Vagina (tissue), 2 donors: Measurements from ENCODE around the gene ARHGEF11. TPM values are rescaled to one million over a fixed set of nuclear protein-coding genes. Genes with fewer than 3 reads are reported as not detected.

Experiments used
- DNase-seq, 2 donors: peaks; one replicate each; pipeline ENCODE4 v3.0.0-alpha.2; 2017; ENCODE audit errors: extremely low spot score in 2 of 2
- H3K27ac ChIP-seq: fragments of 200-600 bp; sonication (generic); one replicate; pipeline ENCODE4 v1.5.1; 2019
- H3K27me3 ChIP-seq: fragments of 200-600 bp; sonication (generic); one replicate; pipeline ENCODE4 v1.5.1; 2019
- H3K36me3 ChIP-seq, 2 donors: fragments of 200-600 bp; sonication (generic); one replicate each; pipeline ENCODE4 v1.5.1; 2017 to 2019
- H3K4me1 ChIP-seq: fragments of 200-600 bp; sonication (generic); one replicate; pipeline ENCODE4 v1.5.1; 2019
- H3K4me3 ChIP-seq, 2 donors: fragments of 200-600 bp; sonication (generic); 1 replicate in 1 of 2; 2 replicates in 1 of 2; pipeline ENCODE4 v1.5.1; 2016 to 2019
- H3K9me3 ChIP-seq: fragments of 200-600 bp; sonication (generic); one replicate; pipeline ENCODE4 v1.5.1; 2019
- CTCF ChIP-seq, 3 experiments: fragments of 450-650 bp in 2 of 3; fragments of 200-600 bp in 1 of 3; sonication (generic) in 1 of 3; IDR thresholded peaks; one replicate each; pipeline ENCODE4 v1.5.1; 2017 to 2019; ENCODE audit warnings: antibody characterized with exemption in 3 of 3, mild to moderate bottlenecking in 2 of 3, moderate library complexity in 2 of 3
- POLR2A ChIP-seq, 2 donors: fragments of 450-650 bp; IDR thresholded peaks; one replicate each; pipeline ENCODE4 v1.6.1; 2017; ENCODE audit warnings: antibody characterized with exemption in 2 of 2, mild to moderate bottlenecking in 2 of 2, moderate library complexity in 2 of 2
- POLR2AphosphoS5 ChIP-seq, 2 donors: sonication (generic); formaldehyde crosslinking; IDR thresholded peaks; one replicate each; pipeline ENCODE4 v1.9.0; 2017; ENCODE audit warnings: antibody characterized with exemption in 2 of 2, mild to moderate bottlenecking in 2 of 2, low read depth in 1 of 2; ENCODE audit not compliant: insufficient read depth in 1 of 2
- intact Hi-C: fragments of 100-400 bp; cut with DNase I; formaldehyde crosslinking; loops from one replicate; pipeline ENCODE4 v1.15.1; 2023
- total RNA-seq: library from RNA; depleted of rRNA; stranded (reverse); fragments of >200 nt; gene quantifications from one replicate; pipeline ENCODE4 v1.2.3, GENCODE V29; 2016

ARHGEF11 gene
- total RNA-seq, 1 donor from 2014 or later = 29.2 TPM

- TF ChIP-seq POLR2A (IDR thresholded peaks at IDR 0.05) = no peak
- TF ChIP-seq POLR2AphosphoS5 (IDR thresholded peaks at IDR 0.05; ENCODE audit: insufficient read depth in 1 of 2, low read depth in 1 of 2) = no peak
- no peak for TF ChIP-seq CTCF (IDR thresholded peaks at IDR 0.05)
- Histone ChIP-seq H3K27ac (peak overlapping the region; percentile 89), H3K4me1 (peaks cover 59% of the 10 kb centered on the region), H3K4me3 (no peak overlapping the region), H3K36me3 (no peaks in the 10 kb centered on the region), H3K27me3 (no peaks in the 10 kb centered on the region), H3K9me3 (no peaks in the 10 kb centered on the region)
- no peak for DNase-seq
- intact Hi-C loops = no loop called here
These were observed 149.0 kb downstream of the ARHGEF11 start for GRCh38 chr1:156896490-156897033.

GRCh38 chr1:156895927-156896326 lies 149.6 kb downstream of the ARHGEF11 start:
- Histone ChIP-seq H3K36me3 (no peaks in the 10 kb centered on the region), H3K27ac (peak overlapping the region; percentile 89), H3K4me1 (peaks cover 55% of the 10 kb centered on the region), H3K4me3 (no peak overlapping the region), H3K9me3 (no peaks in the 10 kb centered on the region), H3K27me3 (no peaks in the 10 kb centered on the region)
- TF ChIP-seq POLR2A (IDR thresholded peaks at IDR 0.05) (no peak), CTCF (IDR thresholded peaks at IDR 0.05) (no peak), POLR2AphosphoS5 (IDR thresholded peaks at IDR 0.05; ENCODE audit: insufficient read depth in 1 of 2, low read depth in 1 of 2) (no peak)
- intact Hi-C loops = no loop called here
- no peak for DNase-seq

- Histone ChIP-seq H3K27ac (peak overlapping the region; percentile 89), H3K9me3 (no peaks in the 10 kb centered on the region), H3K36me3 (no peaks in the 10 kb centered on the region), H3K4me1 (peaks cover 50% of the 10 kb centered on the region), H3K27me3 (no peaks in the 10 kb centered on the region), H3K4me3 (peak overlapping the region in 1 of 2 donors; percentile 44)
- DNase-seq = no peak
- TF ChIP-seq POLR2AphosphoS5 (IDR thresholded peaks at IDR 0.05; ENCODE audit: insufficient read depth in 1 of 2, low read depth in 1 of 2) (no peak), POLR2A (IDR thresholded peaks at IDR 0.05) (no peak), CTCF (IDR thresholded peaks at IDR 0.05) (no peak)
- intact Hi-C loops = no loop called here
These were observed 150.1 kb downstream of the ARHGEF11 start for GRCh38 chr1:156895455-156895812.

GRCh38 chr1:156894711-156895454 lies 150.7 kb downstream of the ARHGEF11 start:
- Histone ChIP-seq H3K27me3 (no peaks in the 10 kb centered on the region), H3K4me3 (peak overlapping the region; percentile 44 to 54), H3K27ac (peak overlapping the region; percentile 89), H3K36me3 (no peaks in the 10 kb centered on the region), H3K9me3 (no peaks in the 10 kb centered on the region), H3K4me1 (peaks cover 45% of the 10 kb centered on the region)
- DNase-seq = no peak
- no peak for TF ChIP-seq CTCF (IDR thresholded peaks at IDR 0.05)
- TF ChIP-seq POLR2AphosphoS5 (IDR thresholded peaks at IDR 0.05; ENCODE audit: insufficient read depth in 1 of 2, low read depth in 1 of 2) = peak in 1 of 2 donors; percentile 48
- intact Hi-C loops = no loop called here

- Histone ChIP-seq H3K36me3 (no peaks in the 10 kb centered on the region), H3K4me1 (peaks cover 37% of the 10 kb centered on the region), H3K27ac (peak overlapping the region; percentile 89), H3K9me3 (no peaks in the 10 kb centered on the region), H3K27me3 (no peaks in the 10 kb centered on the region), H3K4me3 (peak overlapping the region; percentile 44 to 54)
- DNase-seq = no peak
- TF ChIP-seq POLR2AphosphoS5 (IDR thresholded peaks at IDR 0.05; ENCODE audit: insufficient read depth in 1 of 2, low read depth in 1 of 2) (no peak), CTCF (IDR thresholded peaks at IDR 0.05) (no peak), POLR2A (IDR thresholded peaks at IDR 0.05) (no peak)
- intact Hi-C loops = no loop called here
These were observed 151.5 kb downstream of the ARHGEF11 start for GRCh38 chr1:156894001-156894400.
